ENCODE results near the gene AHSP.
"Not testable (repeated sequence)": the region's sequence is repeated elsewhere in the genome, so short reads cannot be mapped to it uniquely, and the experiment has no call there.

The AHSP gene

DNA sequence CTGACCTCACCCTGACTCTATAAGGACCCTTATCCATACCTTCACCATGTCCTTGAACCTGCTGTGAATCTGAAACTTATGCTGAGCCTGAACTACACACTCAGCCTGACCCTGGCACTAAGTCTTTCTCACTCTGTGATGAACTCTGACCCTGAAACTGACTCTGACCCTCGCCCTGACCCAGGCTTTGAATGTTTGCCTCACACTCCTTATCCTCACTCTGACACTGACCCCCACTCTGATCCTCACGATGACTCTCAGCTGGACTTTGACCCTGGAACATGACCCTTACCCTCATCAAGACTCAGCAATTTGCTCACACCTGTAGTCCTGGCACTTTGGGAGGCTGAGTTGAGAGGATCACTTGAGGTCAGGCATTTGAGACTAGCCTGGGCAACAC lies 4.4 kb downstream of the AHSP start:
- no peak for DNase-seq

DNA sequence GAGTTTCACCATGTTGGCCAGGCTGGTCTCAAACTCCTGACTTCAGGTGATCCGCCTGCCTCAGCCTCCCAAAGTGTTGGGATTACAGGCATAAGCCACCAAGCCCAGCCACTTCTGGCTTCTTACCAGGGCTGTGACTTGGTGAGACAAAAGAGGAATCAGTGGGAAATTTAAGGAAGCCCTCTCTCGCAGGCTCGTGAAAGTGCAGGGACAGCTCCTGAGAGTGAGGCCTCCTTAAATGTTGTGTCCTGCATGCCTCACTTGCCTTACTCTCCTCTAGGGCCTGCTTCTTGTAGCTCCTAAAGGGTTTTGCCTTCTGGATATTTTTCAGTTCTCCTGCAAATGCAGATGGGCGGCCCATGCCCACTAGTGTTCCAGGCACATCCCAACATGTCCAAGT lies 5.2 kb downstream of the AHSP start:
- no peak for DNase-seq

GRCh38 chr16:31535737-31536136 lies 8.0 kb downstream of the AHSP start:
- no peak for DNase-seq

DNA sequence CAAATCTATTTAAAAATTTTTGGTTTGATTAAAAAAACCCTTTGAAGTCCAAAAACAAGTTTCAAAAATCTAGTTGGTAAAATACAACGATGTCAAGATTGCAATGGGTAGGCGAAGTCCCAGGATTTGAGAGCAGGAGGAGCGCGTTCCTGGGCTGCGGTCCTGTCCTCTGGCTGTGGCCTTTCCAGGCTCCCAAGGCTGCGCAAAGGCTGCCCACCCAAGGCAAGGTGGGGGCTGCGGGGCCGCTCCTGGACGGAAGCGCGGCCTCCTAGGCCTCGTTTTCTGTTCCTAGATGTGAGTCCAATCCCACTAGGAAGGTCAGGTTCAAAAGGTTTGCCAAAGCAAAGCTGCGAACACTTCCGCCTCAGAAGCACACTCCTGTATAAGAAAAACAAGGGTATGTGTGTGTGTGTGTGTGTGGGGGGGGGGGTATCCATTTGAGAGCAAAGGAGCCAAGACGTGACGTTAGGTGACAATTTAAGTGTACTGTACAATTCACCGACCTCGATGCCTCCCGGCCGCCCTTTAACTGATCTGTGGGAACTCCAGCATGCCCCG lies 9.2 kb downstream of the AHSP start:
- no peak for DNase-seq

DNA sequence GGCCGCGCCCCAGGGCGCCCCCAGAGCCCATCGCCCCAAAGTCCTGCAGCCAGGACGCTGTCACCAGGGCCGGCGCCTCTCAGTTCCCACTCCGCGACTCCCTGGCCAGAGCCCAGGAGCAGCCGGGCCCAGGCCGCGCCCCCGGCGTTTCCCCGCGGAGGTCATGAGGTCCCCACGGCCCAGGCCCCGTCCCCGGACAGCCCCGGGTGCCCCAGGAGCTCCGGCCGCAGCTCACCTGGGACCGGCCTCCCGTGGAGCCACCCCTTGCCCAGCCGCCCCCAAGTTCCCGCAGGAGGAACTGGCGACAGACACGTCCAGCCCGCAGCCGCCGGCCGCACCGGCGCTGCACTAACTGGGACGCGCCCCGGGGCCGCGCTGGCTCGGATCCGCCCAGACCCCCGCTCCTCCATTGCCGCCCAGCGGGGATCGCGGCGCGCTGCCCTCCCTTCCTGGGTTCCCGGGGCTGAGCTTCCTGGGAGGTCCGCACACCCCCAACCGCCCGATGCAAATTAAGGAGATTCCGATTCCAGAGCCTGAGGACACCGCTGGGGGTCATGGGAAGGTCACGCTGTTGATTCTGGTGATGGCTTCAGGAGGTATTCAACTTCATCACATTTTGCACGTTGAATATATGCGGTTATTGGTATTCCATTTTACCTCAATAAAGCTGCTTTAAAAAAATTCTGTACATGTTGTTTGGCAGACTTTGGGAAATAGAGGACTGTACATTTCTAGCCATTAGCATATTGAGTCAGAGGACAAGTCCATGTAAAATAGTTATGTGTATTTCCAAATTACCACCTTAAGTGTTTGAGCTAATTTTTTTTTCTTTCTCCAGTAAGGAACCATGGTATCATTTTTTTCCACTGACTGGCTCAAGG lies 9.9 kb downstream of the AHSP start:
- DNase-seq: no peak

GRCh38 chr16:31538243-31538598 lies 10.5 kb downstream of the AHSP start:
- not testable (repeated sequence) for DNase-seq

- not testable (repeated sequence) for DNase-seq
Measured at GRCh38 chr16:31539762-31540161, 12.1 kb downstream of the AHSP start.

DNA sequence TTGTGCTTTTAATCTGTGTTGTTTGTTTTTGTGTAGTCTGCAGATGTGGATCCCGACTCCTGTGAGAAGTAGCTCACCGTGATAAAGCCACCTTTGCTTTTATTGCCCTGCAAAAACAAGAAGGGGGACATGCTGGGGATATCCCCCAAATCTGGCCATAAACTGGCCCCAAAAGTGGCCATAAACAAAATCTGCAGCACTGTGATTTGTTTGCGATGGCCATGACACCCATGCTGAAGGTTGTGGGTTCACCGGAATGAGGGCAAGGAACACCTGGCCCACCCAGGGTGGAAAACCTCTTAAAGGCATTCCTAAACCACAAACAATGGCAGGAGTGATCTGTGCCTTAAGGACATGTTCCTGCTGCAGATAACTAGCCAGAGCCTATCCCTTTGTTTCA lies 15.1 kb downstream of the AHSP start:
- DNase-seq: no peak

DNA sequence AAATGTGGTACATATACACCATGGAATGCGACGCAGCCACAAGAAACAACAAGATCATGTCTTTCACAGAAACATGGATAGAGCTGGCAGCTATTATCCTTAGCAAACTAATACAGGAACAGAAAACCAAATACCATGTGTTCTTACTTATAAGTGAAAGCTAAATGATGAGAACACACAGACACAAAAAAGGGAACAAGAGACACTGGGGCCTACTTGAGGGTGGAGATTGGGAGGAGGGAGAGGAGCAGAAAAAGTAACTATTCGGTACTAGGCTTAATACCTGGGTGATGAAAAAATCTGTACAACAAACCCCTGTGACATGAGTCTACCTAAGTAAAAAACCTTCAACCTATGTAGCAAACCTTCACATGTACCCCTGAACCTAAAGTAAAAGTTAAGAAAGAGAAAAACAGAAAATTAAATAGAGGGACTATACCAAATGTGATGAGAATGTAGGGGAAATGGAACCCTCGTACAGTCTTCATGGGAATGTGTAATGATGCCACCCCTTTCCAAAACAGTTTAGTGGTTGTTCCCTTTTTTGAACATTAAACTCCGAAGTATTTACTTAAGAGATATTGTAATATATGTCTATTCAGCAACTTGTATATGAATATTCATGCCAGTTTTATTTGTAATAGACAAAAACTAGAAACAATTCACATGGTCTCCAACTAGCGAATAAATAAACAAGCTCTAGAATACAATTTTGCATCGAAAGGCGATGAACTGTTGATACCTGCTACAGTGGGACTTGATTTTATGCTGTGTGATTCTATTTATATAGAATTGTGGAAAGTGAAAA lies 33.9 kb downstream of the AHSP start:
- no peak for DNase-seq

GRCh38 chr16:31568577-31569359 lies 41.1 kb downstream of the AHSP start:
- DNase-seq: no peak

DNA sequence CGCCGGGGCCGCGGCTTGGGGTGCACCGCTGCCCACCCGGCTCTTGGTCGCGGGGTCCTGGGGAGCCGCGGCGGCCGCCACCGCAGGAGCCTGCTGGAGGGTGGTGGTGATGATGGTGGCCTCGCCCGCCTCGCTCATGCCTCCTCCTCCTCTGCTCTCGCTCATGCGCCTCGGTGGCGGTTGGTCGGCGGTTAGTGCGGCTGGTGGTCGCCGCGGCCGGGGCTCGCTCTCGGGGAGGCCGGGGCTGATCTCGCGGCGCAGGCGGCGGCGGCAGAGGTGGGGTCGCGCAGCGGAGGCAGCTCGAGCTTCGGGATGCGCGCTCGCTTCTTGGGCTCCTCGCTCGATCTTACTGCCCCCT lies 41.6 kb downstream of the AHSP start:
- DNase-seq: no peak

DNA sequence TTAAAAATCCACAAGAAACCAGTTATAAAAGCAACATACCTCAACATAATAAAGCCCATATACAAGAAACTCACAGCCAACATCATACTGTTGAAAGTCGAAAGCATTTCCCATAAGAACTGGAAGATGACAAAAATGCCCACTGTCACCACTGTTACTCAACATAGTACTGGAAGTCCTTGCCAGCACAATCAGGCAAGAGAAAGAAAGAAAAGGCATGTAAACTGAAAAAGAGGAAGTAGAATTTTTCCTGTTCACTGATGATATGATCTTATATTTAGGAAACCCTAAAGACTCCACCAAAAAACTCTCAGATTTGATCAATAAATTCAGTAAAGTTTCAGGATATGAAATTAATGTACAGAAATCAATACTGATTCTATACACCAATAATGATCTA lies 45.1 kb downstream of the AHSP start:
- no peak for DNase-seq

GRCh38 chr16:31574159-31574558 lies 46.5 kb downstream of the AHSP start:
- not testable (repeated sequence) for DNase-seq

- DNase-seq: no peak
Measured at GRCh38 chr16:31577411-31577810, 49.7 kb downstream of the AHSP start.

Measured in NCI-H510A (cell line).